SK-N-SH (cell line): Measurements from ENCODE around the gene DSCAM. TPM values are rescaled to one million over a fixed set of nuclear protein-coding genes. Genes with fewer than 3 reads are reported as not detected.

Experiments
- CTCF ChIA-PET: fragments of 300-600, 350-600 bp; formaldehyde crosslinking; extraction: SDS; loops from one replicate; lab custom pipeline; 2021; lab: Yijun Ruan, JAX
- POLR2A ChIA-PET: fragments of 350-600 bp; sonication (Branson Sonifier 250); formaldehyde crosslinking; extraction: SDS; loops from one replicate; lab custom pipeline; 2020; ENCODE audit warnings: antibody characterized with exemption, inconsistent platforms; lab: Yijun Ruan, JAX
- DNase-seq: peaks from one replicate; pipeline ENCODE4 v3.0.0; 2012
- H2AFZ ChIP-seq: fragments of 200-600 bp; sonication (generic); 2 replicates; pipeline ENCODE4 v1.8.1; 2016; ENCODE audit warnings: antibody characterized with exemption, mild to moderate bottlenecking, low read depth
- H3F3A ChIP-seq: fragments of 200-600 bp; sonication (generic); replicated peaks from 2 replicates; pipeline ENCODE3; 2016; ENCODE audit warnings: antibody characterized with exemption, mild to moderate bottlenecking; ENCODE audit not compliant: insufficient read depth
- H3K27ac ChIP-seq, 2 experiments: fragments of 200-500 bp in 1 of 2; fragments of 200-600 bp in 1 of 2; sonication (Bioruptor generic) in 1 of 2; sonication (generic), shearing (Covaris generic) in 1 of 2; 2 replicates each; pipeline versions ENCODE4 v1.5.1 to v1.6.1; 2014 to 2016; ENCODE audit warnings: low read depth in 2 of 2, inconsistent platforms in 1 of 2, low read length in 1 of 2, mild to moderate bottlenecking in 1 of 2, mixed read lengths in 1 of 2
- H3K27me3 ChIP-seq: fragments of 200-600 bp; sonication (generic), shearing (Covaris generic); 2 replicates; pipeline ENCODE4 v1.6.1; 2016; ENCODE audit warnings: mixed run types; ENCODE audit not compliant: insufficient read depth
- H3K36me3 ChIP-seq, 2 experiments: fragments of 200-500 bp in 1 of 2; fragments of 200-600 bp in 1 of 2; sonication (Bioruptor generic) in 1 of 2; sonication (generic) in 1 of 2; replicated peaks in 1 of 2; 2 replicates each; pipeline versions ENCODE3 to v1.5.1; 2014 to 2016; ENCODE audit warnings: low read length in 1 of 2, mild to moderate bottlenecking in 1 of 2; ENCODE audit not compliant: insufficient read depth in 2 of 2, control insufficient read depth in 1 of 2
- H3K4me1 ChIP-seq, 2 experiments: fragments of 200-500 bp in 1 of 2; fragments of 200-600 bp in 1 of 2; sonication (Bioruptor generic) in 1 of 2; sonication (generic), shearing (Covaris generic) in 1 of 2; 2 replicates each; pipeline versions ENCODE4 v1.5.1 to v1.6.1; 2014 to 2016; ENCODE audit warnings: low read depth in 1 of 2, low read length in 1 of 2, mixed run types in 1 of 2; ENCODE audit not compliant: insufficient read depth in 2 of 2, control insufficient read depth in 1 of 2
- H3K4me2 ChIP-seq: fragments of 200-600 bp; sonication (generic), shearing (Covaris generic); 2 replicates; pipeline ENCODE4 v1.6.1; 2017; ENCODE audit warnings: mixed run types
- H3K4me3 ChIP-seq, 2 experiments: fragments of 200-500 bp in 1 of 2; fragments of 200-600 bp in 1 of 2; sonication (Bioruptor generic) in 1 of 2; sonication (generic), shearing (Covaris generic) in 1 of 2; 2 replicates each; pipeline versions ENCODE4 v1.5.1 to v1.8.1; 2014 to 2016; ENCODE audit warnings: low read depth in 2 of 2, inconsistent platforms in 1 of 2, low read length in 1 of 2, mild to moderate bottlenecking in 1 of 2, mixed read lengths in 1 of 2, moderate library complexity in 1 of 2
- H3K79me2 ChIP-seq: fragments of 200-600 bp; sonication (generic); 2 replicates; pipeline ENCODE4 v1.8.1; 2017; ENCODE audit warnings: mild to moderate bottlenecking; ENCODE audit not compliant: insufficient read depth
- H3K9ac ChIP-seq: fragments of 200-600 bp; sonication (generic); 2 replicates; pipeline ENCODE4 v1.6.1; 2017; ENCODE audit warnings: mixed run types
- H3K9me2 ChIP-seq: fragments of 200-600 bp; sonication (generic); 2 replicates; pipeline ENCODE4 v1.6.1; 2017; ENCODE audit warnings: mixed run types
- H3K9me3 ChIP-seq: fragments of 200-600 bp; sonication (generic); 2 replicates; pipeline ENCODE4 v1.6.1; 2017; ENCODE audit warnings: mixed run types, mild to moderate bottlenecking, moderate library complexity
- H4K20me1 ChIP-seq: fragments of 200-600 bp; sonication (generic); 2 replicates; pipeline ENCODE4 v1.6.1; 2017; ENCODE audit warnings: mild to moderate bottlenecking, mixed run types; ENCODE audit not compliant: insufficient read depth
- EZH2phosphoT487 ChIP-seq: fragments of 200-600 bp; sonication (generic); IDR thresholded peaks from 2 replicates; pipeline ENCODE4 v1.6.1; 2017; ENCODE audit warnings: low read depth, mixed run types, mild to moderate bottlenecking, antibody characterized with exemption, moderate library complexity, borderline replicate concordance
- FOSL2 ChIP-seq: IDR thresholded peaks from 2 replicates; pipeline ENCODE4 v1.4.0; 2012; ENCODE audit warnings: low read depth, mild to moderate bottlenecking, moderate library complexity, borderline replicate concordance
- FOXJ3 ChIP-seq: sonication (generic); formaldehyde crosslinking; IDR thresholded peaks from 2 replicates; pipeline ENCODE4 v1.5.1; 2020; ENCODE audit warnings: mild to moderate bottlenecking, missing genetic modification reagents
- FOXM1 ChIP-seq: IDR thresholded peaks from 2 replicates; pipeline ENCODE4 v1.4.0; 2012; ENCODE audit warnings: low read depth, mild to moderate bottlenecking
- GATA2 ChIP-seq: sonication (generic); formaldehyde crosslinking; IDR thresholded peaks from 2 replicates; pipeline ENCODE4 v1.5.0; 2020; ENCODE audit warnings: mild to moderate bottlenecking, missing genetic modification reagents
- IRF3 ChIP-seq: fragments of 150-350 bp; IDR thresholded peaks from 2 replicates; pipeline ENCODE4 v1.6.1; 2016; ENCODE audit warnings: mild to moderate bottlenecking, low read depth, low read length
- JUND ChIP-seq: IDR thresholded peaks from 2 replicates; pipeline ENCODE4 v1.4.0; 2012
- MXI1 ChIP-seq: IDR thresholded peaks from 2 replicates; pipeline ENCODE4 v1.6.1; 2012; ENCODE audit warnings: mild to moderate bottlenecking, low read depth, low read length, improper control_type of control experiment
- NFIC ChIP-seq: IDR thresholded peaks from 2 replicates; pipeline ENCODE4 v1.4.0; 2012; ENCODE audit warnings: borderline replicate concordance
- POLR2AphosphoS5 ChIP-seq: IDR thresholded peaks from 2 replicates; pipeline ENCODE4 v1.6.1; 2012; ENCODE audit warnings: low read depth, low read length
- RAD21 ChIP-seq: IDR thresholded peaks from 2 replicates; pipeline ENCODE4 v1.6.1; 2012; ENCODE audit warnings: mild to moderate bottlenecking, low read length
- RFX5 ChIP-seq: IDR thresholded peaks from 2 replicates; pipeline ENCODE4 v1.6.1; 2012; ENCODE audit warnings: mild to moderate bottlenecking, improper control_type of control experiment, low read length
- RXRA ChIP-seq: IDR thresholded peaks from 2 replicates; pipeline ENCODE4 v1.4.0; 2012; ENCODE audit warnings: low read depth, mild to moderate bottlenecking, borderline replicate concordance
- SMC3 ChIP-seq: IDR thresholded peaks from 2 replicates; pipeline ENCODE4 v1.6.1; 2012; ENCODE audit warnings: low read depth, low read length, improper control_type of control experiment
- TAF1 ChIP-seq: IDR thresholded peaks from 2 replicates; pipeline ENCODE4 v1.6.1; 2012; ENCODE audit warnings: low read depth, mild to moderate bottlenecking, low read length, moderate library complexity, borderline replicate concordance
- TCF12 ChIP-seq: IDR thresholded peaks from 2 replicates; pipeline ENCODE4 v1.4.0; 2012
- USF1 ChIP-seq: IDR thresholded peaks from 2 replicates; pipeline ENCODE4 v1.4.0; 2012; ENCODE audit warnings: low read depth, borderline replicate concordance
- YY1 ChIP-seq: IDR thresholded peaks from 2 replicates; pipeline ENCODE4 v1.4.0; 2012; ENCODE audit warnings: low read depth, mild to moderate bottlenecking
- WGBS: methylation state at CpG from one replicate; pipeline ENCODE4 v1.1.6; 2017; ENCODE audit warnings: low lambda C conversion rate; 5-methylcytosine and 5-hydroxymethylcytosine counted together
- polyA plus RNA-seq, 3 experiments: library from polyadenylated mRNA; depleted of rRNA; stranded (reverse); fragments of >200 nt; gene quantifications; 2 replicates each; pipeline ENCODE4 v1.2.3, GENCODE V29; 2012

DSCAM gene
- polyA plus RNA-seq, 1 of the 3 experiments (the other 2 are of a cell fraction), result not detected

- no peaks in the 10 kb centered on the region for H3F3A ChIP-seq
- ChIA-PET CTCF (interaction anchor here (1.0 to 2.1 kb wide), 4 partner anchors 8 to 102 kb away, joined by 3 to 14 read pairs (median 4); no protein-coding TSS in a partner anchor), POLR2A (no interaction called here)
- H3K9ac ChIP-seq, result no peak overlapping the region
- no peaks in the 10 kb centered on the region for H3K79me2 ChIP-seq
- no peak overlapping the region for H3K27ac ChIP-seq
- H3K9me2 ChIP-seq, result no peaks in the 10 kb centered on the region
- no peak for DNase-seq
- no peak overlapping the region for H3K4me2 ChIP-seq
- 7% methylated on average over 2 of the region's 2 CpGs for WGBS
- TF ChIP-seq FOXM1 (no peak), YY1 (no peak), IRF3 (no peak), RFX5 (no peak), FOXJ3 (CRISPR knock-in tag) (no peak), USF1 (no peak), NFIC (no peak), TCF12 (no peak), EZH2phosphoT487 (no peak), POLR2AphosphoS5 (no peak), RAD21 (no peak), GATA2 (CRISPR knock-in tag) (no peak), FOSL2 (no peak), RXRA (no peak), TAF1 (no peak), MXI1 (no peak), JUND (no peak)
- no peaks in the 10 kb centered on the region for H3K36me3 ChIP-seq
- no peak overlapping the region for H3K4me3 ChIP-seq
- no peaks in the 10 kb centered on the region for H3K4me1 ChIP-seq
- H4K20me1 ChIP-seq, result no peaks in the 10 kb centered on the region
- H2AFZ ChIP-seq, result no peak overlapping the region
- no peaks in the 10 kb centered on the region for H3K27me3 ChIP-seq
- no peaks in the 10 kb centered on the region for H3K9me3 ChIP-seq
Measured at GRCh38 chr21:40373761-40374160, 473.2 kb downstream of the DSCAM start.

GRCh38 chr21:40372506-40372905 lies 474.5 kb downstream of the DSCAM start:
- no peaks in the 10 kb centered on the region for H3K4me1 ChIP-seq
- no peaks in the 10 kb centered on the region for H3F3A ChIP-seq
- no peak for DNase-seq
- no peak for TF ChIP-seq SMC3
- no peak for TF ChIP-seq USF1
- no peaks in the 10 kb centered on the region for H3K9me2 ChIP-seq
- H3K4me2 ChIP-seq, result no peak overlapping the region
- 33% methylated on average over 2 of the region's 2 CpGs for WGBS
- CTCF ChIA-PET, result interaction anchor here (0.7 to 2.1 kb wide), 5 partner anchors 14 to 232 kb away, joined by 3 to 14 read pairs (median 3); no protein-coding TSS in a partner anchor
- no peaks in the 10 kb centered on the region for H3K27me3 ChIP-seq
- no peak overlapping the region for H3K27ac ChIP-seq
- H3K9me3 ChIP-seq, result no peaks in the 10 kb centered on the region
- H4K20me1 ChIP-seq, result no peaks in the 10 kb centered on the region
- POLR2A ChIA-PET, result no interaction called here
- H3K4me3 ChIP-seq, result no peak overlapping the region
- no peak overlapping the region for H3K9ac ChIP-seq
- no peaks in the 10 kb centered on the region for H3K79me2 ChIP-seq
- no peaks in the 10 kb centered on the region for H3K36me3 ChIP-seq
- H2AFZ ChIP-seq, result no peak overlapping the region
